Measurements from ENCODE around the gene CHN2.

- TF ChIP-seq, protein P1, sequence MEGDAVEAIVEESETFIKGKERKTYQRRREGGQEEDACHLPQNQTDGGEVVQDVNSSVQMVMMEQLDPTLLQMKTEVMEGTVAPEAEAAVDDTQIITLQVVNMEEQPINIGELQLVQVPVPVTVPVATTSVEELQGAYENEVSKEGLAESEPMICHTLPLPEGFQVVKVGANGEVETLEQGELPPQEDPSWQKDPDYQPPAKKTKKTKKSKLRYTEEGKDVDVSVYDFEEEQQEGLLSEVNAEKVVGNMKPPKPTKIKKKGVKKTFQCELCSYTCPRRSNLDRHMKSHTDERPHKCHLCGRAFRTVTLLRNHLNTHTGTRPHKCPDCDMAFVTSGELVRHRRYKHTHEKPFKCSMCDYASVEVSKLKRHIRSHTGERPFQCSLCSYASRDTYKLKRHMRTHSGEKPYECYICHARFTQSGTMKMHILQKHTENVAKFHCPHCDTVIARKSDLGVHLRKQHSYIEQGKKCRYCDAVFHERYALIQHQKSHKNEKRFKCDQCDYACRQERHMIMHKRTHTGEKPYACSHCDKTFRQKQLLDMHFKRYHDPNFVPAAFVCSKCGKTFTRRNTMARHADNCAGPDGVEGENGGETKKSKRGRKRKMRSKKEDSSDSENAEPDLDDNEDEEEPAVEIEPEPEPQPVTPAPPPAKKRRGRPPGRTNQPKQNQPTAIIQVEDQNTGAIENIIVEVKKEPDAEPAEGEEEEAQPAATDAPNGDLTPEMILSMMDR (IDR thresholded peaks at IDR 0.05; ENCODE audit: poor library complexity, severe bottlenecking), result no peak
- no peak for TF ChIP-seq RAD21 (conservative IDR thresholded peaks at IDR 0.05)
Measured at GRCh38 chr7:29396563-29396962, 202.0 kb downstream of the CHN2 start.
